Measurements from ENCODE around the gene NRP1.
"Not testable (repeated sequence)": the region's sequence is repeated elsewhere in the genome, so short reads cannot be mapped to it uniquely, and the experiment has no call there.

NRP1 gene

DNA sequence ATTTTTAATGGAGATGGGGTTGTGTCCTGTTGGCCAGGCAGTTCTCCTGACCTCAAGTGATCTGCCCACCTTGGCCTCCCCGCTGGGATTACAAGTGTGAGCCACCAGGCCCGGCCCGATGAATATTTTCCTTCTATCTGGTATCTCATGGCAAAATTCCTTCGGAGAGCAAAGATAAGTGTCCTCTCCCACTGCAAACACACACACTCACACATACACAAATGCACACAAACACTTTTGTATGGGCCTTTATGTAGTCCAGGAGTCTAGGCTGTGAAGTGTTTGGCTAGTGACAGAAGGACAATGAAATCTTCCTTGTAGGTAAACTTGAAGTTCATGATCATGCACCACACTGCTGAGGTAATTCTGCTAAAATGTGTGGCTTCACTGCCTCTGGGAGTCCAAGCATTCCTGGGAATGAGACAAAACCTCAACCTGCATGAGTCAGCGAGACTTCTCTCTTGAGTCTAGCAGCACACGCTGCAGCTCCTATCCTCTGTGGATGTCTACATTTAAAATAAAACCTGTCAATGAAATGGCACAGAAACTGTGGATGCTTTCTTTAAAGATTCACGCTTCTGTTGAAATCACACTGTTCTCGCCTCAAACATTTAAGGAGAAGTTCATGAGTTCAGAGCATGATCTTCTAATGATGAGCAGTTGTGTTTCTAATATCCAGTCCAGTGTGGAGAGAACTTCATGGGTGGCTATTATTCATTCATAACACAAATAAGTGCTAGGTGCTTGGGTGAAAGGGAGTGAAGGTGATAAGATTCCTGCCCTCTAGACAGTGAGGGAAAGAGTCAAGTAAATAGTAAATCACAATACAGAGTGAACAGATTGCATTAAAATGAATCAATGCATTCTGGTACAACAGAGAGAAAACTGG is 96.5 kb downstream of the NRP1 start:
- no peak for DNase-seq (ENCODE audit: low spot score)

DNA sequence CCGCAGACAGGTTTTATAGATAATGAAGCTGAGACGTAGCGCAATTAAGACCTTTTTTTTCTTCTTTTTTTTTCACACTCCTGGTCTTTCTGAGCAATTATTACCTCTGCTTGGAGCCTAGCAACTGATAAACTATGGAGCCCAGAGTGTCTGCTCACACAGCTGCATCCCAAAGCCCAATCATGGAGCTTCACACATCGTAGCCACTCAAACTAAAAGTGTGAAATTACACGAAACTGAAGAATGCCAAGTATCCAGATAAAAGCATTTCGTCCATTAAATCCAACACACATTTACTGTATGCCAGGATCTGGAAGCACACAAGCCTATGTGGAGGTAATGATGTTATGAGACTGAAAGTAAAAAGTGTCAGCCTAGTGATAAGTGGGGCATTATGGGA is 97.6 kb downstream of the NRP1 start:
- DNase-seq (ENCODE audit: low spot score), result no peak

DNA sequence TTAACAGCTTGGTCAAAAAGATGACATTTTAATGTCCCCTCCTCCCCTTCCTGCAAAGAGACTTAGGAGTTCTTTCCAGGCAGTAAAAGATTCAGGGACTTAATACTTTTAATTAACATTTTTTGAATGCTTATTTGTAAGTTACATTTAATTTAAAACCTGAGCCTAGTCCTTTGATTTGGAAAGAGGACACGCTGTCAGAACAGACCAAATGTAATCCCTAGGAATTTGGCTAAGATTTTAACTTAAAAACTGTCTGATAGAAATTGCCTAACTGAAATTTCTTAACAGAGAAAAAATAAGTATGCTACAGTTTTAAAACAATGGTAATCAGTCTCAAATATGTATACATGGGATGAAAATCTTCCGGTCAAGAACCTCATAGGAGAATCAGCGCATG is 98.5 kb downstream of the NRP1 start:
- no peak for DNase-seq (ENCODE audit: low spot score)

DNA sequence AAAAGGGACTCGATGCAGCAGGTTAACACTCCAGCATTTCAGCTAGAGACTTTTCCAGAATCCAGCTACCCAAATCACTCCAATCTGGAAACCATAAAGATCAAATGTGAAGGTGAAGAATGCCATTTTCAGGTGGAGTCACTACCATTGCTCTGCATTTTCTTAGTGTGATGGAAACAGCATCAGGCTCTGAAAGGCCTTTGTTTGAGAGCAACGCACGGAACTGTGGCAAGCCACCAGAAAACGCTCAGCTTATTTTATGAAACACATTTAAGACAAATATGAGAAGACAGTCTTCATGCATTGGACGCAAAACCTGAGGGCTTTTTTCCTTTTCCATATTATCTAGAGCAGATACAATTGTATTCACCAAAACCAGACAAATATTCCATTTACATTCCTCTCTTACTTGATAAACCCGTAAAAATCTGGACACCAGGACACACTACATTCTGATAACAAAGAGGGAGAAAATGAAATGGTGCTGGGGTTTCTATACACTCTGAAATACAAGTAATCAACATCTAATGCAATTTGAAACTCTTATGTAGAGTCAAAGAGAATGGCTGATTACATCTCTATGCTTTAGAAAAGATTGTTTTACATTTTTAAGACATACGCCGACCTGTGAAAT is 99.1 kb downstream of the NRP1 start:
- DNase-seq (ENCODE audit: low spot score), result no peak

DNA sequence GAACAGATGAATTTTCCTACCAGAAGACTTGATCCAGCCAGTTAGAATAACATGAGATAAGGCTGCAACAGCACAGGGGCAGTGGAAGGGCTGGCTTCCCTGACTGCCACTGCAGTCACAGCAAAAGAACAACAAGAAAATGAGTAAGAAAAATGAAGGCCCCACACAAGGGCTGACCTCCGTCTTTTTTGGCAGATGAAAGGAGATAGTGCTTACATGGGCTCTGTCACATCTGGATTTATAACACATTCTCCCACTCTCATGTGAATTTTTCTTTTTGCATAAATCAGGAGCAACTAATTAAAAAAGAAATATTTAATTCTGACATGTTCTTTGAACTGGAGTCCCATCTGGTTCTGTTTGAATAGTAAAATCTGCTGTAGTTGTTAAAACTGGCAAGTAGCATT is 99.6 kb downstream of the NRP1 start:
- DNase-seq (ENCODE audit: low spot score), result no peak

DNA sequence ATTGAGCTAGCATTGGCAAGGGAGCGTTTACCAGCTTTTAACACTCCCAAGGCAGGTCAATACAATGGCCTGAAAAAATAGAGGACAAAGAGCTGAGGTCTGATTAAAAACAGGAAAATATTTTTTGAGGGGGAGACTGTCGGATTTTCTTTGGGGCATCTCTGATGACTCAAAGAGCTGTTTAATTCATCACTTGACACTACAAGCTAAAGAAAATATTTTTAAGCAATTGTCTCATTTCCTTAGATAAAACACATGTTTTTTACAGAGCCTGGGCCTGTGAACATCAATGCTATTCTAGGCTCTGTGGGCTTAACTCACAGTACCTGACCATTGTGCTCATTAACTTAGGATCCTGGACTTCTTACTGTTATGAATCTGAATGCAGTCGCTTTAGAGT is 100.8 kb downstream of the NRP1 start:
- DNase-seq (ENCODE audit: low spot score), result peak; percentile 84

DNA sequence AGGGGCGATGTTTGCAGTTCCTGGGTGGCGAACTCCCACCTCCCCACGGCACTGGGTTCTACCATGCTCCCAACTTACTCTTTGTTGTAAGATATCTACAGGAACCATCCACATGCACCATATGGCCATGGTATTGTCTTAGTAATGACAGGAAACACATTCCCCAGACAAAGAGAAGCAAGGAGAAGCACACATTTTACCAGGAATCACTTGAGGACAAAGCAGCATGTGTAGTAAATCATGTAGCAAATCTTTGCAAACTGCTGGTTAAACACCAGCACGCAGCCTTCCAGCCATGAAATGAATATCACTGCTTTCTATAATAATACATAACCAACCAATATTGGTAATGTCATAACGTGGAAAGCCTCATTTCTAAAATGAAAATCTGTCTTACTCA is 101.2 kb downstream of the NRP1 start:
- peak; percentile 69 for DNase-seq (ENCODE audit: low spot score)

DNA sequence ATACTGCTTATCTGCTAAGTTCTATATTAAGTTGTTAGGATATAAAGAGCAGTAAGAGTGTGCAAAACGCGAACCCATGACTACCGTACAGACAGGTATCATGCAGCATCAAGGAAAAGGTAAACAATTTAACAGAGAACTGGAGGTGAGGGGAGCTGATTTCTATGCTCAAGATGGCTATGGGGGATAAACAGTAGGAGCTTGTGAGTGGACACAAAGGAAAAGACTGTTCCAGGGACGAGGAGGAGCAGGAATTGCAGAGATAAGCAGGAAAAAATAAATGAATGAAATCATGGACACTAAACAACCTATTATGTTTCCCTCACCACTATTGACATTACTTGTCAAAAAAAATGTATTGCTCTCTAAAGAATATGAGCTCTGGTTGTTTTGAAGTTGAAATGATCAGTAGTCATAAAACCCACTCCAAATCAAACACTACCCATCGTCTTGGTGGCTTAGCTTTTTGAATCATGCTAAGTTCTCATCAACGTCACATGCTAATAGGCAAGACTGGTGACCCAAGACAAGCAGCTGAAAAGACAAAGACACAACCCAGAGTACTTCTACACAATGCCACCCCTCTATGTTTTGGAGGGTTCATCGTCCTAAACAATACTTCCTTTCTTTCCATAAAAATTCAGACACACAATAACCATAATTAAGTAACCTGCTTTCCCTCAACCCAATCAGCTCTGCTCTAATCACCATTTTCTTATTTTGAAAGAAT is 102.7 kb downstream of the NRP1 start:
- no peak for DNase-seq (ENCODE audit: low spot score)

DNA sequence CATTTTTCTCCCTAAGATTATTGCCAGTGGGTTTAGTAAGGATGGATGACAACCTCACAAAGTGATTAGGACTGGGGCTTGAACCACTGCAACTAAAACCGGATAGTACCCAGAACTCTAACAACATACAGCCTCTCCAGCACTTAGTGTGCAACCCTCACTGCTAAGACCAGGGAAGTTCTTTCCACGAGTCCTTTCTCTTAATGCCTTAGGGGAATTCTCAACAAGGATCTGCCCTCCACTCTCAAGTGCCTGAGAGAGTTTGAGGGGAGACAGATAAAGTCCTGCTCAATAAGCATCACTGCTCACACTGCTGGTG is 104.6 kb downstream of the NRP1 start:
- no peak for DNase-seq (ENCODE audit: low spot score)

DNA sequence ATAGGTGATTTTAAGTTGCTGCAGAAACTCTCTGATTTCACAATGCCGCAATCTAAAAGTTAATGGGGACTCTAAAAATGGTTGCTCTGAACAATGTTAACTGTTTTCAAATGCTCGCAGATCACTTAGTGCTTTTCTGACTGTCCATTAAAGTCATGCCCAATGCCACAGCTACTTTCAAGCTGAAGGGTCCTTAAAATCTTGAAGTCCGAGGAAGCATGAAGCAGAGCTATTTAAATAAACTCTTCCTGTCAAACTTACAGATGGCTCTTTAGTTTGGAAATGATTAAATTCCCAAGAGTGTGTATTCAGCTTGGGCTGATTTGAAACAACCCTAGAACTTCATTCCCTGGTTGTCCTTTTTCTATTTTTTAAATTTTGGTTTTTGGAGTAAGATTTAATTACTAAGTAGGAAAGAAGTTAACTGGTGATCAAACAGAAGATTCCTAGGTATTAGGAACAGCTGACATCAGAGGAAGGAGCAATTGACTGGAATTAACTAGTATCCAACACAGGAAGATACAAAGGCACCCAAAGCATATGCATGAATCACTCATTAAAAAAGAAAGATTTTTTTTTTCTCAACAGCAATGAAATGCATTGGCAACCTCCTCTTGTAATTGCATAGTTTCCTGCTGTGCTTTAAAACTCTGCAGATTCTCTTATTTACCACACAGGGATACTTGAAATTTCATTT is 105.1 kb downstream of the NRP1 start:
- no peak for DNase-seq (ENCODE audit: low spot score)

DNA sequence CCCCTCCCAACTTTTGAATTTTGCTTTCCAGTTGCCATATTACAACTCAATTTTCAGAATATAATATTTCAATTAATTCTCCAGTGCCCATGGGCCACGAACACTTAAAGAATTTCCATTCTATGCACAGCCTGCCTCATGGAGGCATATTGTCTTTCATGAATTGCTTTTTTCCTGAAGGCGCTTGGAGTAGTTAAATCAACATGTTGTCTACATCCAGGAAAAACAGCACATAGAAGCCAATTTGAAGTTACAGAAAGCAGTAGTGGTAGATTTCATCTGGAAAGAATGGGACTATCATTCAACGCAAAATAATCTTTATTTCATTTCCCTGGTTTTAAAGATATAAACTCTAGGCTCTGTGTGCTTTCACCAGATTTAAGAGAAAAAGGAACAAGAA is 106.0 kb downstream of the NRP1 start:
- DNase-seq (ENCODE audit: low spot score), result no peak

DNA sequence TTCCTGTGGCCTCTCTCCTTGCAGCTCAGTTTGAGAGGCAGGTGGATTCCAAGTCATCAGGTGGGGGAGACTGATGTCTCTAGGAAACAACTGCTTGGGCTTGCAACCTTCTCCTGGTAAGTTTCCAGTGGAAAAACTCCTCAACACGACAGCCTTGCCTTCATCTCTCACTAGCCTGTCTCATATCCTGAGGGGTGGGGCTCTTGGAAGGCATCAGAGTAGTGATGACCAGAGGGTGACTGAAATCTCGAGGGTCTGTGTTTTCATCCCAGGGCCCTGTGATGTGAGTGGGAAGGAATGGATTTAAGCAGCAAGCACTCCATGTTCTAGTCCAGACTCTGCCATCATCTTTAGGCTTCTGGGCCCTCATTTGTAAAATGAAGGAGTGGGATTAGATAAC is 107.0 kb downstream of the NRP1 start:
- DNase-seq (ENCODE audit: low spot score), result no peak

DNA sequence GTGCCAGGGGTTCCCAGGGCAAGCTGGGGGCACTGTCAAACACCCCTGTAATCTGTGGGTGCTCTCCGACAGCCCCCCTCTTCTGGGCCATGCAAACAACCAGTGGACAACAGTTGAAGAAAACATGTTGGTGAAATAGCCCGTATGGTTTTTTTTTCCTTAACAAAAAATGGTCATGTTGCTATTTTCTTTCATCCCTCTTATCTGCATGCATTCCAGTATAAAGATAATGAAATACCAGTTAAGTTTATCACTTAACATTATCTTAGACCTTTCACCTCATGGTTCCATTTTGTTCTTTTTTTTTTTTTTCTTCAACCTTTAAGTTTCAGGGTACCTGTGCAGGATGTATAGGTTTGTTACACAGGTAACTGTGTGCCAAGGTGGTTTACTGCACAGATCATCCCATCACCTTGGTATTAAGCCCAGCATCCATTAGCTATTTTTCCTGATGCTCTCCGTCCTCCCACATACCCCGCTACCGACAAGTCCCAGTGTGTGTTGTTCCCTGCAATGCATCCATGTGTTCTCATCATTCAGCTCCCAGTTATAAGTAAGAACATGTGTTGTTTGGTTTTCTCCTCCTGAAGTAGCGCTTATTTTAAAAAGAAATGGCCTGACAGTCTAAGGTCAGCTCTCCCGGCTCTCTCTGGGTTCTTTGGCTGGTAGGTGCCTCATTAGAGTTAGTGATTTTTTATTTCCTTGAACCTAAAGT is 110.1 kb downstream of the NRP1 start:
- DNase-seq (ENCODE audit: low spot score), result no peak

DNA sequence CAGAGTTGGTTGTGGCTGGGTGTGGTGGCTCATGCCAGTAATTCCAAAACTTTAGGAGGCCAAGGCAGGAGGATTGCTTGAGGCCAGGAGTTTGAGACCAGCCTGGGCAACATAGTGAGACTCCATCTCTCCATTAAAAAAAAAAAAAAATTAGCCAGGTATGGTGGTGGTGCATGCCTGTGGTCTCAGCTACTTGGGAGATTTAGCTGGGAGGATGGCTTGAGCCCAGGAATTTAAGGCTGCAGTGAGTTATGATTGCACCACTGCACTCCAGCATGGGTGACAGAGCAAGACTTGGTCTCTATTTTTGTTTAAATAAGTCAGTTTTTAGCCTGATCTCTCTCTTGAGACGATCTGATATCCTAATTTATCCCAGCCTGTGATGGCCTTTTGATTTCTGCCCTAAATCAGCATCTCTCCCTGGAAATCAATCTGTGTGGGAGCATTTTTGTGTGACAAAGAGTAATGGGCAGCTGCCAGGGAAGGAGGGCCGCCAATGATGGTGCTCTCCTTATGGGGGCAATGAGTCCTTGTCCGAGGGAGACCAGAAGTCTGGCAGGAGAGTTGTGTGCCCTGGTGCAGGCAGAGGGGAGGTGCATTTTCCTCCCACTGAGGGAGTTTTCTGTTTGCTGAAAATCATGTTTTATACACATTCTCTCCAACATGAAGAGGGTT is 111.0 kb downstream of the NRP1 start:
- DNase-seq (ENCODE audit: low spot score), result no peak

DNA sequence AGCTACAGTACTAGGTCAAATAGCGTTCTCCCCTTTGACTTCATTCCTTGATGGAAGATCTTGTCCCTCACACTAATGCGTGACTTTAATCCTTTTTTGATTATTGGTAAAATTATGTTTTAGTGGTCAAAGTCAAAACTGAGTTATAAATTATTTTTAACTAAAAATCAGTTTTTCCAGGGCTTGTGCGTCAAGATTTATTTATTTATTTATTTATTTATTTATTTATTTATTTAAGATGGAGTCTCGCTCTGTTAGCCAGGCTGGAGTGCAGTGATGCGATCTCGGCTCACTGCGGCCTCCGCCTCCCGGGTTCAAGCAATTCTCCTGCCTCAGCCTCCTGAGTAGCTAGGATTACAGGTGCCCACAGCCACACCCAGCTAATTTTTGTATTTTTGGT is 112.2 kb downstream of the NRP1 start:
- not testable (repeated sequence) for DNase-seq (ENCODE audit: low spot score)

DNA sequence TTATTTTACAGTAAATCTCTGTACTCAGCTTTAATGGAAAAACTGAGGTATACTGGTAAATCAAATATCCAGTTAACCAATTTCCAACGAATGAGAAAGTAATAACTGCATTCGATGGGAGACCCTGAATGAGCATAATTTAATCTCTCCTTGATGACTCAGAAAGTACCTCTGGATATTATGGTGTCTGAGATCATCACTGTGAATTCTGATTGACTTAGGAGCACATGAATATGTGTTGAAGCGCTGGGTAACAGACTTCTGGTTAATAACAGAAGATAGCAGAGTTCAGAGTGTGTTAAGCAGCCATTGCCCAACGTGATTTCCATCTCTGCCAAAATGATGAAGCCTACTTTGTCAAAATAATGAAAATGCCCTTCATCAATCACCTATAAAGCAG is 116.6 kb downstream of the NRP1 start:
- DNase-seq (ENCODE audit: low spot score), result no peak

DNA sequence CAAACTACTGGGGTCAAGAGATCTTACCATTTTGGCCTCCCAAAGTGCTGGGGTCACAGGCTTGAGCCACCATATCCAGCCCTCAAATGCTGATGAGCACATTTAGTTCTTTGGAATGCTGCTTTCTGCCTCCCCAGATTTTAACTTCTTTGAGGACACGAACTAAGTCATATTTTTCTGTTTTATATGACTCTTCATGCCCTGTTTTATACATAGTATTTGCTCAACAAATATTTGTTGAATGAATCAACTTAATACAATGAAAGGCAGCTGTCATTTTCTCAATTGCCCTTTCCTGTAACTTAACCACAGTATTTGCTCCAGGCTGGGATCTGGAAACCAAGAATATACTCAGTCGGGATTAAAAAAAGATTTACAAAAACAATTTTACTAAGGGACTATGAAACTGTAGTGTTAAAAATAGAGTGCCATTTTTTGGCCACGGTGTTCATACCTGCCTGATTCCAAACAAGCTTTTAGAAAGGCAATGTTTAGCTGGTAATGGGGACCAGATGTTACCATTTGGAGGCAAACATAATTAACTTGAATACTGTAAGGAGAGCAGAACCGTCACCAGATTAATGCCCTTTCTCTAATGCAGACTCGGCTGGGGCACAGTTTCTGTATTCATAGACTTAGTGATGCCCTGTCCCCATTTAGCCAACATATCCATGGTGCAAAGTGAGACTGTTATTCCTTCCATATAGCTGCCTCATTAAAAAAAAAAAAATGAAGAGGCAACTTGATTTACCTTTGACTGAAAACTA is 117.6 kb downstream of the NRP1 start:
- DNase-seq (ENCODE audit: low spot score), result no peak

DNA sequence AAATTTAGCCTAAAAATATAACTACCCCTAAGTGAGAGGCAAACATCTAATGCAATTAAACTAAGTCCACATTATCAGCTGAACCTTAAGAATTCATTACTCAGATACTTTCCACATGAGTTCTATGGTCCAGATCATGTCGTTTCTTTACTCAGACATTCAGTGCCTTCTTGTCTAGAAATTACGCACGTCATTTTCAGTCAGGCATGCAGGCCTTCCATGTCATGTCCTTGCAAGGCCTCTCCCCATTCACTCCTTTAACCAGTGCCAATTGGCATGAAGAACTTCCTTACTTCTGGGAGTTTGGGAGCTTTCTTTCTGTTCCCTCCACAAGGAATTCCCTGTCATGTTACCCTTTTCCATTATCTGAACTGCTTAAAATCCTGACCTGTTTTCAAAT is 118.8 kb downstream of the NRP1 start:
- DNase-seq (ENCODE audit: low spot score), result no peak

DNA sequence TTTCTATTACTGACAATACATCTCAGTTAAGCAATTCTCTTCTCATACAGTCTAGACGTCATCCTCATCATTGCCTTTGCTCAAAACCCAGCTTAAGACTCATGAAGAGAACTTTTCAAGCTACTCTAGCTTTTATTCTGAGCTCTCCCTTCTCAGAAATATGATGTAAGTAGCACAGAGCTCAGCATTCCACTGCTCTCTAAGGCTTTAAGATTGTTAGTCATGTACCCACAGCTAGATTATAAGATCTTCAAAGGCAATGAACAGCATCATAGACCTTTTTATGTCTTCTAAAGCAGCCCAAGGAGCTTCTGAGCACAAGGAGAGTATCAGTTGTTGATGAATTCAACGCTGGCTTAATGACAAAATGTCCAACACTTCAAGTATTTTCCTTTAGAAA is 119.3 kb downstream of the NRP1 start:
- DNase-seq (ENCODE audit: low spot score), result no peak

DNA sequence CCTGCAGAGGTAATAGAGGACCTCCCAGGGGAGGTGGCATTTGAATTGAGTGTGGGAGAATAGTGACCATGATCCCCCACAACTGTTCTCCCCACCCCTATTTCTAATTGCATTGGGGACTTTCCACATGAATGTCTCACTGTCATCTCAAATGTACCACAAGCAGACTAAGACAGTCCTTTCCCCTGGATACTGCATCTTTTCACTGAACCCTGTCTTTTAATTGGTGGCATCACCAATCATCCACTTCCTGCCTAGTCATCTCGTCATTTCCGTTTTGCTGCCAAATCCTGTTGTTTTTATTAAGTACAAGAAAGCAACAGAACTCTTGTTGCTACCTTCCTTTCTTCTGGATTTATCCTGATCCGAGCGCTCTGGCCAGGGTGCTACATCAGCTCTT is 120.3 kb downstream of the NRP1 start:
- no peak for DNase-seq (ENCODE audit: low spot score)

All from kidney capillary endothelial cell (primary cell).